ENCODE data around the gene USF2. TPM values are rescaled to one million over a fixed set of nuclear protein-coding genes. Genes with fewer than 3 reads are reported as not detected.
"Not testable (repeated sequence)": the region's sequence is repeated elsewhere in the genome, so short reads cannot be mapped to it uniquely, and the experiment has no call there.

USF2 gene, protein sequence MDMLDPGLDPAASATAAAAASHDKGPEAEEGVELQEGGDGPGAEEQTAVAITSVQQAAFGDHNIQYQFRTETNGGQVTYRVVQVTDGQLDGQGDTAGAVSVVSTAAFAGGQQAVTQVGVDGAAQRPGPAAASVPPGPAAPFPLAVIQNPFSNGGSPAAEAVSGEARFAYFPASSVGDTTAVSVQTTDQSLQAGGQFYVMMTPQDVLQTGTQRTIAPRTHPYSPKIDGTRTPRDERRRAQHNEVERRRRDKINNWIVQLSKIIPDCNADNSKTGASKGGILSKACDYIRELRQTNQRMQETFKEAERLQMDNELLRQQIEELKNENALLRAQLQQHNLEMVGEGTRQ
- total RNA-seq: 10 to 100 TPM; 85.9 to 96.2 TPM
- long read RNA-seq, partial matches to known transcripts: 44 of 57 reads
- long read RNA-seq, other reads (novel, unspliced or antisense): 7 of 57 reads

GRCh38 chr19:35268536-35269437 lies at the start of gene USF2:
USF2 (plus strand) TSS chr19:35268962; CDS start chr19:35269102, 140 bp downstream.
- peak; percentile 79 to 80 for DNase-seq
- intact Hi-C loops (cut with DNase I, micrococcal nuclease): no loop called here
- peak; percentile 26 for ATAC-seq

DNA sequence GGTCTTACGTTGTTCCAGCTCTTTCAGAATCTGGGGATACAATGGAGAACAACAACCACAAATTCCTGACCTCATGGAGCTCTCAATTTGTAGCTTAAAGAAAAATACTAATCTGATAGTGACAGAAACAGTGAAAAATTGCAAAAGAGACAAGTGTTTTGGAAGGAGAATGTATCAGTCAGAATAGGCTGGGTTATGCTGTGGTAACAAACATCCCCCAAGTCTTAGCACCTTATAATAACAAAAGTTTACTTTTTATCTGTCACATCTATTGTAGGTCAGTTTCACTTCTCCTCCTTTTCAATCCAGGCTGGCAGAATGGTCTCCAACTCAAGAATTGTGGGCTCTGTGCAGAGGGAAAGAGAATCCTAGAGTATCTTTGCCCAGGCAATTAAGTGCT lies 49.8 kb upstream of the USF2 start:
- intact Hi-C loops (cut with DNase I, micrococcal nuclease): no loop called here
- ATAC-seq (no peak), DNase-seq (no peak)

GRCh38 chr19:35220315-35220921 lies 48.3 kb upstream of the USF2 start:
- peak; percentile 49 for ATAC-seq

GRCh38 chr19:35220973-35221590 lies 47.7 kb upstream of the USF2 start:
- DNase-seq; ATAC-seq; intact Hi-C loops (cut with DNase I, micrococcal nuclease): not testable (repeated sequence)

More at GRCh38 chr19:35220315-35220921, 48.3 kb upstream of the USF2 start:
- DNase-seq: no peak
- intact Hi-C loops (cut with DNase I, micrococcal nuclease): no loop called here

GRCh38 chr19:35222373-35223015 lies 46.3 kb upstream of the USF2 start:
- DNase-seq (no peak), ATAC-seq (no peak)
- intact Hi-C loops (cut with DNase I, micrococcal nuclease): no loop called here

DNA sequence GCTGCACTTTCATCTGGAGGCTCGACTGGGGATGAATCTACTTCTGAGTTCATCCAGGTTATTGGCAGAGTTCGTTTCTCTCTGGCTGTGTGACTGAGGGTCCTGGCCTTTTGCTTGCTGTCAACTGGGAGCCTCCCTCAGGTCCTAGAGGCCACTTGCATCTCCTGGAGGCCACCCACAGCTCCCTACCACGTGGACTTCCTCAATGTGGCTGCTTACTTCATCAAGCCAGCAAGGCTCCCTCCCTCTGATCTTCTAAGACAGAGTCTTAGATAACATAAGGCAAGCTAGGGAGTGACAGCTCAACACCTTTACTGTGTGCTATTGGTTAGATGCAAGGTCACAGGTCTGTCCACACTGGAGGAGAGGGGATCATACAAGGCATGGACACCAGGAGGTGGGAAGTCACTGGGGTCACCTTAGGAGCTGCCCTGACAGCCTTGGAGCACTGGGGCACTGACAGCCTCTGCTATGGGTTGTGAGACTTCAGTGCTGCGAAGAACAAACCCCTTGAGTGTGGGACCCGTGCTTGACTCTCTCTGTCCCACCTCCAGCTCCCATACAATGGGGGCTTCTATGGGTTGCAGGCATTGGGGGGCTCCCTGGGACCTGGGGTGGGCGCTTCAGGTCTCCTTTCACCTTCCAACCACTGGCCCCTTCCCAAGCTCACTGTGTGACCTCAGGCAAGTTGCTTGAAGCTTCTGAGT lies 45.5 kb upstream of the USF2 start:
- ATAC-seq (no peak), DNase-seq (no peak)
- intact Hi-C loops (cut with DNase I, micrococcal nuclease): no loop called here

DNA sequence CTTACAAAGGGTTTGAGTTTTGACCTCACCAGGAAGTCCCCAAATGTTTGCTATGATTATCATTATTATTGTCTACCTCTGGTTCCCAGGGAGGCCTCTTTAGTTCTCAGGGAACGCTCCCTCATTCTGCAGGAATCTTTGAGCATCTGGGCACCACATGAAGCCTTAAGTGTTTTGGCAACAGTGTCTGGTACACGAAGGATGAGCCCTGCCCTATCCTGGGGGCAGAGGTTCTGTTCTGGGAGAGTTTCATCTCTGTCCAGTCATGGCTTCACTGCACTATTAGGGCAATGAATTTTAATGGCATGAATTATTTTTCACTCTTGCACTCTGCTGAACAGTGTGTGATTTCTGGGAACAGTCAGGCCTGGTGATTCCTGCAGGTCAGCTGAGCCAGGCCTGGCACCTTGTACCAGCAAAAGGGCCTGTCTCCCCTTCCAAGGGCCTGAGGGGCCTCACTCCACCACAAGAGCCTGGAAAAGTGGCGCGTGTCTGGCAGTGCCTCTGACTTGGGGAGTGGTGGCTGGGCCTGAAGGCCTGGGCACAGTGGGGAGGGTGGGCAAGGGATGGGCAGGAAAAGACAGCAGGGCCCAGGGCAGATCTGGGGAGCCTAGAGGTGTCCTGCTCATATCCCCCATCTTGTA lies 44.8 kb upstream of the USF2 start:
- intact Hi-C loops (cut with DNase I, micrococcal nuclease): no loop called here
- no peak for ATAC-seq
- DNase-seq: no peak

- DNase-seq (peak in 1 of 2 donors; percentile 70), ATAC-seq (peak; percentile 93)
- intact Hi-C loops (cut with DNase I, micrococcal nuclease): no loop called here
These were observed 43.8 kb upstream of the USF2 start for GRCh38 chr19:35224681-35225571.

DNA sequence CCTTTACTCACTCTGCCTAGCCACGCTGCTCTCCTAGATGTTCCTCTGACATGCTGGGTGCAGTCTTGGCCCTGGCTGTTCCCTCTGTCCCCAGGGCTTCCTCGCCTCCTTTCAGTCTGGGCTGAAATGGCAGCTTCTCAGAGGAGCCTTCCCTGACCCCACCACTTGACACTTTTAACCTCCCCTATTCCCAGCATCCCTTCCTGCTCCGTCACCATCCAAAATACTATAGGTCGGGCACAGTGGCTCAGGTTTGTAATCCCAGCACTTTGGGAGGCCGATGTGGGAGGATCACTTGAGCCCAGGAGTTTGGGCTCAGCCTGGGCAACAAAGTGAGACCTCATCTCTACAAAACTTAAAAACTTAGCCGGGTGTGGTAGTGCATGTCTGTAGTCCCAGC lies 42.8 kb upstream of the USF2 start:
- intact Hi-C loops (cut with DNase I, micrococcal nuclease): no loop called here
- no peak for ATAC-seq
- DNase-seq: no peak

- ATAC-seq (no peak), DNase-seq (no peak)
- intact Hi-C loops (cut with DNase I, micrococcal nuclease): no loop called here
These were observed 42.0 kb upstream of the USF2 start for GRCh38 chr19:35226748-35227147.

- intact Hi-C loops (cut with DNase I, micrococcal nuclease): no loop called here
These were observed 40.4 kb upstream of the USF2 start, which contains the start of gene FAM187B for GRCh38 chr19:35228177-35228930. FAM187B (minus strand) TSS chr19:35228739; CDS start chr19:35228680, 59 bp downstream.

DNA sequence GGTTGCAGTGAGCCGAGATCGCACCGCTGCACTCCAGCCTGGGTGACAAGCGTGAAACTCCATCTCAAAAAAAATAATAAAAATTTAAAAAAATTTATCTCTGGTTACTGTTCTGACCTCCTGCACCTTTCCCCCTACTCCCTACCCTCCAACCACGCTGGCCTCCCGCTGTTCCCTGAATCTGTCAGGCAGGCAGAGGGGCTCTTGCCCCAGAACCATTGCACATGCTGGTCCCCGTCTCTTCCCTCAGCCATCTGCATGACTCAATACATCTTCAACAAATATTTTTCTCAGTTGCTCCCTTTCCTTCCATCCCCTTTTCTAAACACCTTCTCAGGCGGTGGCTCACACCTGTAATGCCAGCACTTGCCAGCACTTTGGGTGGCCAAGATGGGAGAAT lies 39.2 kb upstream of the USF2 start:
- no peak for ATAC-seq

More at GRCh38 chr19:35228177-35228930, 40.4 kb upstream of the USF2 start, which contains the start of gene FAM187B:
- ATAC-seq (no peak), DNase-seq (no peak)

DNA sequence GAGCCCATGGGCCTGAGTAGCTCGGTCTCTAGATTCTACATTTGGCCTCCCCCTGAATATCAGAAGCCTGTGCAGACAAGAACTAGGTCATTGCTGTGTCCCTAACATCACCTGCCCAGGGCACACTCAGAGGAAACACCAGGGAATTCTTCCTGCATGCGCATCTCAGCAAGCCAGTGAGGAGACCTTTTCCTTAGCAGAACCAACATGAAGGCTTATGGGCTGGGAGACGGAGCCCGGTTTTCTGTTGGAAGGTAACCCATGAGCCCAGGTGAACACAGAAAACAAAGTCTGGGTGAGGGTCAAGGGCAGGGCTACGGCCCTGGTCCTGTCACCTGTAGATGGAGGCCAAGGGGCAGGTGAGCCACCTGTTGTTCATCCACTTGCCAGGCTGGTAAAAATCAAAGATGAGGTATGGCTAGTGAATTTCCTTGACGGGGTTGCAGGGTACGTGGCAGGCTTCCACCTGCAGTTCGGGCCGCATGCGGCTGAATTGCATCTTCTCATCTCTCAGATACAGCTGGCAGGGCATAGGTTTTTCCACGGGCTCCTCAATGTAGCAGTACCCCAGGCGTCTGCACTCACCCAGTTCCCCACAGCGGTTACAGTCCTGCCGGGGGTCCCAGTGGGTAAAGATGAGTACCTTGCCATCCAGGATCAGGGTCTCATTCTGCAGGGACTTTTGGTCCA lies 36.7 kb upstream of the USF2 start:
- intact Hi-C loops (cut with DNase I, micrococcal nuclease): no loop called here
- ATAC-seq: no peak
- no peak for DNase-seq

More for the DNA sequence above, 39.2 kb upstream of the USF2 start:
- intact Hi-C loops (cut with DNase I, micrococcal nuclease): no loop called here
- DNase-seq: no peak

DNA sequence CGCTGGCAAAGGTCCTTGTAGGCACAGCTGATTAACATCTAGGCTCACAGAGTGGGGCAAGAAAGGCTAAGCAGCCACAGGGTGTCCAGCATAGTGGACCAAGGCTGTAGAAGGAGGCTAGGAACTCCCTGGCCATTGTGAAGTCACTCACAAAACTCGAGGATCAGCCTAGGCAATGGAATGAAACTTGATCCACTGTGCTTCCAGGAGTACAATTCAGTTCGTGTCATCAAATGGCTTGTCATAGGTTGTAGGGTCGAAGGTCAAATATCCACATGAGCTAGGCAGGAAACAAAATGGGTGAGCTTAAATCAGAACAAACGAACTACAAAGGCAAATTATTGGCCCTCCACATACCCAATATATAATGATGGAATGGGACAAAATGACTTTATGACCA lies 35.9 kb upstream of the USF2 start:
- ATAC-seq (no peak), DNase-seq (no peak)
- intact Hi-C loops (cut with DNase I, micrococcal nuclease): no loop called here
